K562 (cell line): ENCODE measurements around the gene FAM174C. TPM values are rescaled to one million over a fixed set of nuclear protein-coding genes. Genes with fewer than 3 reads are reported as not detected.

ENCODE experiments used
- CTCF ChIP-seq, 3 experiments: IDR thresholded peaks in 2 of 3; conservative IDR thresholded peaks in 1 of 3; 2 replicates each; pipeline ENCODE4 v1.5.1; 2011 to 2012; ENCODE audit warnings: low read length in 3 of 3, mild to moderate bottlenecking in 3 of 3, control low read depth in 2 of 3, improper control_type of control experiment in 1 of 3, inconsistent platforms in 1 of 3, low read depth in 1 of 3, mixed read lengths in 1 of 3, moderate library complexity in 1 of 3; ENCODE audit not compliant: insufficient read depth in 2 of 3
- NFIC ChIP-seq: fragments of 450-650 bp; IDR thresholded peaks from 2 replicates; pipeline ENCODE4 v1.6.1; 2017; ENCODE audit warnings: mild to moderate bottlenecking, inconsistent platforms
- PHTF2 ChIP-seq: fragments of 250-450 bp; sonication (Bioruptor Pico); IDR thresholded peaks from 2 replicates; pipeline ENCODE4 v1.5.0; 2021; ENCODE audit warnings: mild to moderate bottlenecking
- STAG1 ChIP-seq: sonication (generic); formaldehyde crosslinking; IDR thresholded peaks from 2 replicates; pipeline ENCODE4 v1.5.0; 2020; ENCODE audit warnings: missing genetic modification reagents, borderline replicate concordance
- XRCC3 ChIP-seq: fragments of 450-650 bp; IDR thresholded peaks from 2 replicates; pipeline ENCODE4 v1.6.1; 2017; ENCODE audit warnings: mild to moderate bottlenecking, moderate library complexity
- ZFP36 ChIP-seq: fragments of 150-350 bp; IDR thresholded peaks from 2 replicates; pipeline ENCODE4 v1.6.1; 2018; ENCODE audit warnings: low read length, low read depth; ENCODE audit not compliant: partially characterized antibody
- ZNF316 ChIP-seq: fragments of 450-650 bp; IDR thresholded peaks from 2 replicates; pipeline ENCODE4 v1.6.1; 2016
- polyA plus RNA-seq, 8 experiments: library from polyadenylated mRNA; depleted of rRNA in 4 of 8; stranded (reverse) in 5 of 8; unstranded in 3 of 8; fragments of >200 nt; fragmentation: Nextera tagmentation in 2 of 8; fragmentation: Illumina TruSeq in 1 of 8; extraction: Ambion mirVana in 2 of 8; extraction: Trizol in 1 of 8; gene quantifications; 2 replicates each; pipeline versions ENCODE4 v1.2.1 to v1.2.3, GENCODE V29; 2011 to 2014; ENCODE audit warnings: inconsistent platforms in 1 of 8, missing spikeins in 1 of 8
- total RNA-seq, 7 experiments: library from RNA; depleted of rRNA in 6 of 7; stranded (reverse); fragments of >200 nt in 6 of 7; fragmentation: Illumina TruSeq in 2 of 7; extraction: Trizol in 2 of 7; gene quantifications; 2 replicates each; pipeline versions ENCODE4 v1.2.1 to v1.2.3, GENCODE V29; 2011 to 2021; ENCODE audit warnings: low replicate concordance in 1 of 7
- TF ChIP-seq, protein P1 (sequence below): fragments of 450-650 bp; IDR thresholded peaks from 2 replicates; pipeline ENCODE4 v1.7.1; 2018; ENCODE audit warnings: mild to moderate bottlenecking, low read depth; ENCODE audit not compliant: partially characterized antibody
- TF ChIP-seq, protein P2 (sequence below), 2 experiments: fragments of 250-450 bp in 1 of 2; fragments of 450-650 bp in 1 of 2; sonication (Bioruptor Pico) in 1 of 2; IDR thresholded peaks; 2 replicates each; pipeline versions ENCODE4 v1.6.1 to v1.8.0; 2016 to 2021; ENCODE audit warnings: mild to moderate bottlenecking in 2 of 2, moderate library complexity in 2 of 2, missing compliant biosample characterization in 1 of 2, missing genetic modification characterization in 1 of 2

Gene FAM174C
- total and polyA plus RNA-seq, 9 of the 15 experiments (the other 6 are each of a cell fraction or from before 2014, with no cell fraction given): 0.66 to 89.6 (median 20.3) TPM

DNA sequence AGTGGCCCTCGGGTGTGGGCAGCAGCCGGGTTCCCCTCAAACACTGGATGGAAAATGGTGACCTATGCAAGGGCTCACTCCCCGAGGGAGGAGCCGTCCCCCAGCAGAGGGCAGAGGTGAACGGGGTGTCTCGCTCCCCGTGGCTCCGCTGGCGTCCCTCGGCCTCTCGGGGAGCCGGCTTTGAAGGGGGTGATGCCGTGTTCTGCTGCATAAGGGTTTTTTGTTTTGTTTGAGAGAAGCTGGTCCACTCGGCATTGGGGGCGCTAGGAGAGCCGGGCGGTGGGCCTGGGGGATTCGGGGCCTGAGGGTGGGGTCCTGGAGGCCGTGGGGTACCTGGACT is 14.3 kb downstream of the FAM174C start (continued):
- TF ChIP-seq, protein P1, sequence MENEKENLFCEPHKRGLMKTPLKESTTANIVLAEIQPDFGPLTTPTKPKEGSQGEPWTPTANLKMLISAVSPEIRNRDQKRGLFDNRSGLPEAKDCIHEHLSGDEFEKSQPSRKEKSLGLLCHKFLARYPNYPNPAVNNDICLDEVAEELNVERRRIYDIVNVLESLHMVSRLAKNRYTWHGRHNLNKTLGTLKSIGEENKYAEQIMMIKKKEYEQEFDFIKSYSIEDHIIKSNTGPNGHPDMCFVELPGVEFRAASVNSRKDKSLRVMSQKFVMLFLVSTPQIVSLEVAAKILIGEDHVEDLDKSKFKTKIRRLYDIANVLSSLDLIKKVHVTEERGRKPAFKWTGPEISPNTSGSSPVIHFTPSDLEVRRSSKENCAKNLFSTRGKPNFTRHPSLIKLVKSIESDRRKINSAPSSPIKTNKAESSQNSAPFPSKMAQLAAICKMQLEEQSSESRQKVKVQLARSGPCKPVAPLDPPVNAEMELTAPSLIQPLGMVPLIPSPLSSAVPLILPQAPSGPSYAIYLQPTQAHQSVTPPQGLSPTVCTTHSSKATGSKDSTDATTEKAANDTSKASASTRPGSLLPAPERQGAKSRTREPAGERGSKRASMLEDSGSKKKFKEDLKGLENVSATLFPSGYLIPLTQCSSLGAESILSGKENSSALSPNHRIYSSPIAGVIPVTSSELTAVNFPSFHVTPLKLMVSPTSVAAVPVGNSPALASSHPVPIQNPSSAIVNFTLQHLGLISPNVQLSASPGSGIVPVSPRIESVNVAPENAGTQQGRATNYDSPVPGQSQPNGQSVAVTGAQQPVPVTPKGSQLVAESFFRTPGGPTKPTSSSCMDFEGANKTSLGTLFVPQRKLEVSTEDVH: no peak
- TF ChIP-seq ZNF316 (peak; percentile 60), NFIC (no peak), ZFP36 (no peak), STAG1 (CRISPR knock-in tag) (0 out of 2 replicates have a peak, but pooled peaks have one; percentile 26), CTCF (IDR thresholded peaks at IDR 0.05 in 2 of 3, conservative IDR thresholded peaks at IDR 0.05 in 1 of 3; ENCODE audit: insufficient read depth in 2 of 3, low read depth in 1 of 3, low read length in 3 of 3) (peak; percentile 18 to 44 (median 23); a peak in 2 of 6 replicates), PHTF2 (CRISPR knock-in tag) (no peak), XRCC3 (no peak)
- TF ChIP-seq, protein P2, sequence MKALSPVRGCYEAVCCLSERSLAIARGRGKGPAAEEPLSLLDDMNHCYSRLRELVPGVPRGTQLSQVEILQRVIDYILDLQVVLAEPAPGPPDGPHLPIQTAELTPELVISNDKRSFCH (CRISPR knock-in tag; IDR thresholded peaks at IDR 0.05): no peak
- TF ChIP-seq, protein P2 (tag; IDR thresholded peaks at IDR 0.05): no peak
